B cell (primary cell): Measurements from ENCODE around the gene CST9. TPM values are rescaled to one million over a fixed set of nuclear protein-coding genes. Genes with fewer than 3 reads are reported as not detected.

Source experiments
- ATAC-seq: fragments of 200-7000 bp; cut with Tn5 transposase; one replicate; pipeline ENCODE4 v1.10.0; 2021; ENCODE audit warnings: low read depth, mild to moderate bottlenecking, moderate number of reproducible peaks, moderate library complexity
- CTCF ChIA-PET: fragments of 350-600 bp; sonication (Branson Sonifier 250); formaldehyde crosslinking; loops from one replicate; lab custom pipeline; 2021; ENCODE audit warnings: antibody characterized with exemption, inconsistent platforms; lab: Charles Lee
- POLR2A ChIA-PET: fragments of 350-600 bp; sonication (Branson Sonifier 250); formaldehyde crosslinking; loops from one replicate; lab custom pipeline; 2021; ENCODE audit warnings: antibody characterized with exemption; lab: Charles Lee
- DNase-seq: peaks from one replicate; pipeline ENCODE4 v3.0.0; 2013
- H2AFZ ChIP-seq: 2 replicates; pipeline ENCODE4 v1.6.1; 2012; ENCODE audit warnings: mild to moderate bottlenecking, low read depth, low read length; ENCODE audit not compliant: insufficient read depth, poor library complexity, severe bottlenecking
- H3K27ac ChIP-seq, 2 donors: 1 replicate in 1 of 2; 2 replicates in 1 of 2; pipeline ENCODE4 v1.5.1; 2012 to 2013; ENCODE audit warnings: low read length in 2 of 2, mild to moderate bottlenecking in 2 of 2, moderate library complexity in 1 of 2
- H3K27me3 ChIP-seq, 4 experiments: fragments of 200-600 bp in 1 of 4; sonication (generic) in 1 of 4; replicated peaks in 1 of 4; 1 replicate in 2 of 4; 2 replicates in 2 of 4; pipeline versions ENCODE4 v1.6.1 to v1.7.0; 2013 to 2016; ENCODE audit warnings: low read length in 3 of 4, mild to moderate bottlenecking in 2 of 4, mixed read lengths in 1 of 4, moderate library complexity in 1 of 4; ENCODE audit not compliant: insufficient read depth in 4 of 4, control insufficient read depth in 3 of 4; ENCODE audit errors: control extremely low read depth in 1 of 4
- H3K36me3 ChIP-seq, 2 experiments: replicated peaks in 1 of 2; 1 replicate in 1 of 2; 2 replicates in 1 of 2; pipeline versions ENCODE4 v1.6.1 to v1.7.1; 2013; ENCODE audit warnings: low read length in 1 of 2; ENCODE audit not compliant: insufficient read depth in 2 of 2, control insufficient read depth in 1 of 2; ENCODE audit errors: control extremely low read depth in 1 of 2, extremely low read depth in 1 of 2
- H3K4me1 ChIP-seq, 2 donors: fragments of 200-600 bp in 1 of 2; sonication (generic) in 1 of 2; 1 replicate in 1 of 2; 2 replicates in 1 of 2; pipeline versions ENCODE4 v1.5.1 to v1.6.1; 2013 to 2017; ENCODE audit warnings: low read length in 2 of 2; ENCODE audit not compliant: control insufficient read depth in 2 of 2, insufficient read depth in 2 of 2
- H3K4me2 ChIP-seq: replicated peaks from 2 replicates; pipeline ENCODE3; 2012; ENCODE audit warnings: mild to moderate bottlenecking, low read depth, low read length; ENCODE audit not compliant: poor library complexity, severe bottlenecking
- H3K4me3 ChIP-seq, 5 experiments: fragments of 200-600 bp in 1 of 5; sonication (generic) in 1 of 5; 1 replicate in 3 of 5; 2 replicates in 2 of 5; pipeline versions ENCODE4 v1.5.1 to v1.7.0; 2011 to 2016; ENCODE audit warnings: low read length in 4 of 5, mild to moderate bottlenecking in 4 of 5, low read depth in 2 of 5, control low read depth in 1 of 5, moderate library complexity in 1 of 5; ENCODE audit not compliant: insufficient read depth in 1 of 5; ENCODE audit errors: control extremely low read depth in 1 of 5, extremely low read depth in 1 of 5
- H3K79me2 ChIP-seq: fragments of 200-600 bp; sonication (generic); one replicate; pipeline ENCODE4 v1.6.0; 2016; ENCODE audit warnings: low read length; ENCODE audit not compliant: control insufficient read depth, insufficient read depth
- H3K9ac ChIP-seq: fragments of 200-600 bp; sonication (generic); 2 replicates; pipeline ENCODE4 v1.6.1; 2017; ENCODE audit warnings: mild to moderate bottlenecking, low read length, moderate library complexity
- H3K9me3 ChIP-seq, 3 donors: one replicate each; pipeline versions ENCODE4 v1.6.1 to v1.7.1; 2013; ENCODE audit warnings: low read length in 2 of 3; ENCODE audit not compliant: control insufficient read depth in 2 of 3, insufficient read depth in 1 of 3; ENCODE audit errors: control extremely low read depth in 1 of 3
- H4K20me1 ChIP-seq: 2 replicates; pipeline ENCODE4 v1.6.0; 2012; ENCODE audit warnings: mild to moderate bottlenecking, low read length; ENCODE audit not compliant: insufficient read depth, control insufficient read depth, poor library complexity, severe bottlenecking
- H3K27ac Mint-ChIP-seq: one replicate; pipeline ENCODE4 v1.8.0; 2021; ENCODE audit warnings: mixed read lengths
- H3K27me3 Mint-ChIP-seq: one replicate; pipeline ENCODE4 v1.8.0; 2021; ENCODE audit warnings: mixed read lengths
- H3K4me1 Mint-ChIP-seq: one replicate; pipeline ENCODE4 v1.8.0; 2021; ENCODE audit warnings: mixed read lengths
- H3K4me3 Mint-ChIP-seq: one replicate; pipeline ENCODE4 v1.8.0; 2021; ENCODE audit warnings: mixed read lengths
- H3K9me3 Mint-ChIP-seq: one replicate; pipeline ENCODE4 v1.8.0; 2022; ENCODE audit warnings: mixed read lengths; ENCODE audit not compliant: insufficient read depth
- EZH2 ChIP-seq: IDR thresholded peaks from 2 replicates; pipeline ENCODE4 v1.6.1; 2012; ENCODE audit warnings: borderline replicate concordance, low read depth, mild to moderate bottlenecking, moderate library complexity, low read length; ENCODE audit not compliant: insufficient read depth, poor library complexity, severe bottlenecking
- WGBS: methylation state at CpG from one replicate; pipeline ENCODE4 v1.1.5; 2013; ENCODE audit warnings: missing lambda C conversion rate; ENCODE audit not compliant: insufficient coverage; 5-methylcytosine and 5-hydroxymethylcytosine counted together
- intact Hi-C: fragments of 100-400 bp; cut with micrococcal nuclease; formaldehyde crosslinking; loops from one replicate; pipeline ENCODE4 v1.10.0; 2022
- polyA plus RNA-seq: library from polyadenylated mRNA; depleted of rRNA; stranded (reverse); fragments of >200 nt; gene quantifications from 2 replicates; pipeline ENCODE4 v1.2.3, GENCODE V29; 2012
- total RNA-seq, 2 donors: library from RNA; stranded (reverse); fragments of 120-200 nt in 1 of 2; gene quantifications; 1 replicate in 1 of 2; 2 replicates in 1 of 2; pipeline versions ENCODE4 v1.2.3 to v1.2.4, GENCODE V29; 2013 to 2022
- TF ChIP-seq, protein P1 (sequence below): fragments of 200-600 bp; IDR thresholded peaks from one replicate; pipeline ENCODE4 v1.8.0; 2022; ENCODE audit warnings: antibody characterized with exemption, mild to moderate bottlenecking

The CST9 gene
- total and polyA plus RNA-seq, 2 donors (not counting 1 experiment from before 2014, with no cell fraction given): not detected

DNA sequence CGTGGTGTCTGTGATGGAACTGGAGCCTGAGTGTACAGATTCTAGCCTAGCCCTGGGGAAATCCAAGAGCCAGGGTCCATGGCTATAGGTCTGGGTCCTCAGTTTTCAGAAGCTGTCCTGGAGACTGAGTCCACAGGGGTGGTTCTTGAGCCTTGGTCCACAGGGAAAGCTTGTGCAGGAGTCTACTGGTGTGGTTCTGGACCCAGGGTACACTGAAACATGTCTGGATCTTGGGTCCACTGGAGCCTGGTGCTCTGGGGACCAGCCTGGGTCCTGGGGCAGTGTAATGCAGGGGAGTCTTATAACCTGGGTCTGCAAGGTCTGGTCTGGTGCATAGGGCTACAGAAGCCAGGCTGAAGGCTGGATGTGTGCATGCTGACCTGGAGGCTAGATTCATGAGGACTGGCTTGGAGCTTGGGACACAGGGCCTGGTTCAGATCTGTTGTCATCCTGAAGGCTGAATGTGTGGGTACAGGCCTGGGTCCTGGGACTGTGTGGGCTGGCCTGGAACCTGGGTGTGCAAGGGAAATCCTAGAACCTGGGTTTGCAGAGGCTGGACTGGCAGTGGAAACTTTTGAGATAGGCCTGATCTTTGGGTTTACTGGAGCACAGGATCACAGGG lies 42.9 kb downstream of the CST9 start:
- no peak overlapping the region for H3K4me2 ChIP-seq
- 91% methylated on average over 1 of the region's 1 CpG for WGBS
- CTCF ChIA-PET: no interaction called here
- H3K79me2 ChIP-seq: no peaks in the 10 kb centered on the region
- no peak for DNase-seq
- H3K27me3 Mint-ChIP-seq: no peaks in the 10 kb centered on the region
- no peaks in the 10 kb centered on the region for H3K4me1 ChIP-seq
- no peaks in the 10 kb centered on the region for H3K4me1 Mint-ChIP-seq
- H3K4me3 ChIP-seq: no peak overlapping the region
- TF ChIP-seq, protein P1, sequence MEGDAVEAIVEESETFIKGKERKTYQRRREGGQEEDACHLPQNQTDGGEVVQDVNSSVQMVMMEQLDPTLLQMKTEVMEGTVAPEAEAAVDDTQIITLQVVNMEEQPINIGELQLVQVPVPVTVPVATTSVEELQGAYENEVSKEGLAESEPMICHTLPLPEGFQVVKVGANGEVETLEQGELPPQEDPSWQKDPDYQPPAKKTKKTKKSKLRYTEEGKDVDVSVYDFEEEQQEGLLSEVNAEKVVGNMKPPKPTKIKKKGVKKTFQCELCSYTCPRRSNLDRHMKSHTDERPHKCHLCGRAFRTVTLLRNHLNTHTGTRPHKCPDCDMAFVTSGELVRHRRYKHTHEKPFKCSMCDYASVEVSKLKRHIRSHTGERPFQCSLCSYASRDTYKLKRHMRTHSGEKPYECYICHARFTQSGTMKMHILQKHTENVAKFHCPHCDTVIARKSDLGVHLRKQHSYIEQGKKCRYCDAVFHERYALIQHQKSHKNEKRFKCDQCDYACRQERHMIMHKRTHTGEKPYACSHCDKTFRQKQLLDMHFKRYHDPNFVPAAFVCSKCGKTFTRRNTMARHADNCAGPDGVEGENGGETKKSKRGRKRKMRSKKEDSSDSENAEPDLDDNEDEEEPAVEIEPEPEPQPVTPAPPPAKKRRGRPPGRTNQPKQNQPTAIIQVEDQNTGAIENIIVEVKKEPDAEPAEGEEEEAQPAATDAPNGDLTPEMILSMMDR: no peak
- TF ChIP-seq EZH2: no peak
- H3K9me3 ChIP-seq: peaks cover 3 to 23% (median 11%) of the 10 kb centered on the region in 3 donors
- H3K27me3 ChIP-seq: no peaks in the 10 kb centered on the region
- H2AFZ ChIP-seq: no peak overlapping the region
- H3K9me3 Mint-ChIP-seq: peaks cover 5% of the 10 kb centered on the region
- no peaks in the 10 kb centered on the region for H3K36me3 ChIP-seq
- H3K27ac Mint-ChIP-seq: no peak overlapping the region
- ATAC-seq: no peak
- H3K9ac ChIP-seq: no peak overlapping the region
- intact Hi-C loops: no loop called here
- H3K4me3 Mint-ChIP-seq: no peak overlapping the region
- no peaks in the 10 kb centered on the region for H4K20me1 ChIP-seq
- H3K27ac ChIP-seq: no peak overlapping the region
- POLR2A ChIA-PET: no interaction called here

DNA sequence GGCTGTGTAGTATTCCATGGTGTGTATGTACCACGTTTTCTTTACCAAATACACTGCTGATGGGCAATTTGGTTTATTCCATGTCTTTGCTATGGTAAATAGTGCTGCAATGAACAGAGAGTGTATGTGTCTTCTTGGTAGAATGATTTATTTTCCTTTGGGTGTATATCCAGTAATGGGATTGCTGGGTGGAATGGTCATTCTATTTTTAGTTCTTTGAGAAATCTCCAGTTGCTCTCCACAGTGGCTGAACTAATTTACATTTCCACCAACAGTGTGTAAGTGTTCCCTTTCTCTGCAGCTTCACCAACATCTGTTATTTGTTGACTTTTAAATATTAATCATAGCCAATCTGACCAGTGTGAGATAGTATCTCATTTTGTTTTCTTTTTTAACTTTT lies 51.3 kb downstream of the CST9 start:
- H3K4me1 ChIP-seq: no peaks in the 10 kb centered on the region
- Mint-ChIP-seq H3K4me3 (no peak overlapping the region), H3K9me3 (peaks cover 5% of the 10 kb centered on the region), H3K27me3 (no peaks in the 10 kb centered on the region), H3K27ac (no peak overlapping the region), H3K4me1 (no peaks in the 10 kb centered on the region)
- H3K79me2 ChIP-seq: no peaks in the 10 kb centered on the region
- CTCF ChIA-PET: no interaction called here
- no peak overlapping the region for H3K27ac ChIP-seq
- no peak overlapping the region for H3K4me2 ChIP-seq
- no peak overlapping the region for H2AFZ ChIP-seq
- H3K9ac ChIP-seq: no peak overlapping the region
- ATAC-seq: no peak
- intact Hi-C loops: no loop called here
- H3K4me3 ChIP-seq: no peak overlapping the region
- no CpG with 5 or more reads among the region's 1 CpG for WGBS
- TF ChIP-seq, protein P1: no peak
- TF ChIP-seq EZH2: no peak
- H3K27me3 ChIP-seq: no peaks in the 10 kb centered on the region
- no peaks in the 10 kb centered on the region for H3K36me3 ChIP-seq
- POLR2A ChIA-PET: no interaction called here
- no peak for DNase-seq
- H4K20me1 ChIP-seq: no peaks in the 10 kb centered on the region
- H3K9me3 ChIP-seq: no peaks in the 10 kb centered on the region

Other genes with a start within 250 kb of the CST9 start
- 12.5 and 21.3 TPM in 2 replicates for gene GZF1, start 243.7 kb downstream of the CST9 start, total RNA-seq
- gene GZF1, start 243.7 kb downstream of the CST9 start, polyA plus RNA-seq: 49.0 and 82.9 TPM in 2 replicates
- 13.0 and 16.6 TPM in 2 replicates for gene NAPB, start 184.4 kb downstream of the CST9 start, total RNA-seq
- 4.1 and 12.2 TPM in 2 replicates for gene NAPB, start 184.4 kb downstream of the CST9 start, polyA plus RNA-seq
- gene CSTL1, start 166.2 kb downstream of the CST9 start, total RNA-seq: not detected in 2 replicates
- gene CSTL1, start 166.2 kb downstream of the CST9 start, polyA plus RNA-seq: not detected in 2 replicates
- not detected in 2 replicates for gene CST11, start 153.0 kb downstream of the CST9 start, total RNA-seq
- not detected in 2 replicates for gene CST11, start 153.0 kb downstream of the CST9 start, polyA plus RNA-seq
- gene CST8, start 114.8 kb downstream of the CST9 start, total RNA-seq: not detected in 2 replicates
- gene CST8, start 114.8 kb downstream of the CST9 start, polyA plus RNA-seq: not detected in 2 replicates
- not detected in 2 replicates for gene CST9L, start 37.4 kb downstream of the CST9 start, total RNA-seq
- gene CST9L, start 37.4 kb downstream of the CST9 start, polyA plus RNA-seq: not detected in 2 replicates
- gene CST3, start 32.0 kb upstream of the CST9 start, total RNA-seq: 1.0 and 1.2 TPM in 2 replicates
- gene CST3, start 32.0 kb upstream of the CST9 start, polyA plus RNA-seq: 16.9 and 19.7 TPM in 2 replicates
- gene CST4, start 83.1 kb upstream of the CST9 start, total RNA-seq: not detected in 2 replicates
- not detected in 2 replicates for gene CST4, start 83.1 kb upstream of the CST9 start, polyA plus RNA-seq
- gene CST1, start 145.0 kb upstream of the CST9 start, total RNA-seq: not detected in 2 replicates
- gene CST1, start 145.0 kb upstream of the CST9 start, polyA plus RNA-seq: not detected in 2 replicates
- gene CST2, start 220.8 kb upstream of the CST9 start, total RNA-seq: not detected in 2 replicates
- gene CST2, start 220.8 kb upstream of the CST9 start, polyA plus RNA-seq: not detected in 2 replicates